GM19193 (cell line): ENCODE data around the gene HOXA11.

Experiments
- POLR2A ChIP-seq: IDR thresholded peaks from 4 replicates; pipeline ENCODE4 v1.6.1; 2011; ENCODE audit not compliant: insufficient read depth, insufficient read length; ENCODE audit errors: extremely low read depth

HOXA11 gene

GRCh38 chr7:27185013-27185853 lies at the start of gene HOXA11:
Gene HOXA11 (minus strand): TSS chr7:27185232. CDS start chr7:27185144, 88 bp downstream.
- TF ChIP-seq POLR2A = no peak

- TF ChIP-seq POLR2A = no peak
Observed at GRCh38 chr7:27229448-27229847, 44.4 kb upstream of the HOXA11 start.

- TF ChIP-seq POLR2A = no peak
Observed at GRCh38 chr7:27224983-27225934, 40.2 kb upstream of the HOXA11 start.

GRCh38 chr7:27223941-27224575 lies 39.0 kb upstream of the HOXA11 start:
- TF ChIP-seq POLR2A = no peak

- TF ChIP-seq POLR2A = no peak
Observed at GRCh38 chr7:27221201-27221797, 36.3 kb upstream of the HOXA11 start.

GRCh38 chr7:27220440-27220955 lies 35.5 kb upstream of the HOXA11 start:
- TF ChIP-seq POLR2A = no peak

- no peak for TF ChIP-seq POLR2A
Observed at GRCh38 chr7:27219821-27220220, 34.8 kb upstream of the HOXA11 start.

GRCh38 chr7:27217951-27218350 lies 32.9 kb upstream of the HOXA11 start:
- TF ChIP-seq POLR2A = no peak

GRCh38 chr7:27215356-27215755 lies 30.3 kb upstream of the HOXA11 start:
- no peak for TF ChIP-seq POLR2A

GRCh38 chr7:27214239-27214950 lies 29.4 kb upstream of the HOXA11 start:
- TF ChIP-seq POLR2A = no peak

GRCh38 chr7:27213433-27214238 lies 28.6 kb upstream of the HOXA11 start:
- no peak for TF ChIP-seq POLR2A

- no peak for TF ChIP-seq POLR2A
Observed at GRCh38 chr7:27212497-27213432, 27.7 kb upstream of the HOXA11 start.
